CD4-positive, alpha-beta memory T cell (primary cell): Measurements from ENCODE around the gene LHFPL6. TPM values are rescaled to one million over a fixed set of nuclear protein-coding genes. Genes with fewer than 3 reads are reported as not detected.

Experiments
- CTCF ChIA-PET: fragments of 350-600 bp; sonication (Branson Sonifier 250); formaldehyde crosslinking; loops from one replicate; lab custom pipeline; 2021; ENCODE audit warnings: inconsistent platforms; ENCODE audit not compliant: partially characterized antibody; lab: Charles Lee
- POLR2A ChIA-PET: fragments of 350-600 bp; sonication (Branson Sonifier 250); formaldehyde crosslinking; loops from one replicate; lab custom pipeline; 2021; ENCODE audit not compliant: partially characterized antibody; lab: Charles Lee
- DNase-seq, 5 donors: peaks; one replicate each; pipeline versions ENCODE4 v3.0.0 to v3.0.0-alpha.2; 2020 to 2022; ENCODE audit warnings: mixed read lengths in 1 of 5
- H3K27ac ChIP-seq: one replicate; pipeline ENCODE4 v1.7.0; 2013; ENCODE audit warnings: low read depth, low read length
- H3K27me3 ChIP-seq: 2 replicates; pipeline ENCODE4 v1.7.0; 2013; ENCODE audit warnings: mild to moderate bottlenecking, low read length, moderate library complexity; ENCODE audit not compliant: insufficient read depth
- H3K36me3 ChIP-seq: 2 replicates; pipeline ENCODE4 v1.7.0; 2013; ENCODE audit warnings: mild to moderate bottlenecking, low read length, moderate library complexity; ENCODE audit not compliant: insufficient read depth
- H3K4me1 ChIP-seq: 2 replicates; pipeline ENCODE4 v1.7.0; 2013; ENCODE audit warnings: mild to moderate bottlenecking, low read length, moderate library complexity; ENCODE audit not compliant: insufficient read depth
- H3K4me3 ChIP-seq, 2 donors: one replicate each; pipeline ENCODE4 v1.7.0; 2013; ENCODE audit warnings: low read length in 2 of 2, mild to moderate bottlenecking in 1 of 2
- H3K9me3 ChIP-seq, 2 donors: one replicate each; pipeline ENCODE4 v1.7.0; 2013; ENCODE audit warnings: low read length in 2 of 2, control low read depth in 1 of 2; ENCODE audit not compliant: control insufficient read depth in 1 of 2
- H3K27ac Mint-ChIP-seq, 7 donors: one replicate each; pipeline ENCODE4 v1.8.0; 2020 to 2021; ENCODE audit warnings: mixed read lengths in 7 of 7, mild to moderate bottlenecking in 6 of 7, inconsistent platforms in 3 of 7, moderate library complexity in 3 of 7
- H3K27me3 Mint-ChIP-seq, 2 donors: one replicate each; pipeline ENCODE4 v1.8.0; 2020 to 2021; ENCODE audit warnings: mixed read lengths in 2 of 2
- H3K36me3 Mint-ChIP-seq, 2 donors: one replicate each; pipeline ENCODE4 v1.8.0; 2020 to 2021; ENCODE audit warnings: mixed read lengths in 2 of 2, inconsistent platforms in 1 of 2, mild to moderate bottlenecking in 1 of 2
- H3K4me1 Mint-ChIP-seq, 4 donors: one replicate each; pipeline ENCODE4 v1.8.0; 2020 to 2021; ENCODE audit warnings: mixed read lengths in 4 of 4, mild to moderate bottlenecking in 1 of 4
- H3K4me3 Mint-ChIP-seq, 8 donors: one replicate each; pipeline ENCODE4 v1.8.0; 2020 to 2021; ENCODE audit warnings: mixed read lengths in 8 of 8, mild to moderate bottlenecking in 7 of 8, moderate library complexity in 6 of 8, inconsistent platforms in 3 of 8
- H3K9me3 Mint-ChIP-seq, 8 donors: one replicate each; pipeline ENCODE4 v1.8.0; 2020 to 2021; ENCODE audit warnings: mixed read lengths in 8 of 8, mild to moderate bottlenecking in 5 of 8, inconsistent platforms in 3 of 8, moderate library complexity in 1 of 8
- intact Hi-C: fragments of 100-400 bp; cut with micrococcal nuclease; formaldehyde crosslinking; loops from one replicate; pipeline ENCODE4 v1.15.1; 2023
- polyA plus RNA-seq, 2 donors: library from polyadenylated mRNA; unstranded; fragments of 300-500 nt; fragmentation: Illumina TruSeq; gene quantifications; one replicate each; pipeline ENCODE4 v1.2.3, GENCODE V29; 2021
- total RNA-seq, 2 experiments: library from RNA; stranded (reverse); gene quantifications; one replicate each; pipeline ENCODE4 v1.2.3, GENCODE V29; 2021

LHFPL6 gene
- total and polyA plus RNA-seq, 4 experiments from 2014 or later = 0.16 TPM; not detected in 3

- Mint-ChIP-seq H3K36me3 (no peaks in the 10 kb centered on the region), H3K9me3 (peaks cover 0 to 2% (median 0%) of the 10 kb centered on the region in 8 donors), H3K27me3 (peaks cover 0 to 1% of the 10 kb centered on the region in 2 donors), H3K4me3 (no peak overlapping the region), H3K27ac (no peak overlapping the region), H3K4me1 (no peaks in the 10 kb centered on the region)
- H3K27me3 ChIP-seq = no peaks in the 10 kb centered on the region
- intact Hi-C loops = no loop called here
- H3K27ac ChIP-seq = no peak overlapping the region
- no peaks in the 10 kb centered on the region for H3K4me1 ChIP-seq
- H3K36me3 ChIP-seq = no peaks in the 10 kb centered on the region
- H3K4me3 ChIP-seq = no peak overlapping the region
- CTCF ChIA-PET = interaction anchor here (1.2 kb wide), 1 partner anchor 8 kb away, joined by 3 read pairs; no protein-coding TSS in a partner anchor
- no peak for DNase-seq
- POLR2A ChIA-PET = no interaction called here
- no peaks in the 10 kb centered on the region for H3K9me3 ChIP-seq
These were observed 199.9 kb downstream of the LHFPL6 start for GRCh38 chr13:39403106-39403505.

- H3K9me3 ChIP-seq = no peaks in the 10 kb centered on the region
These were observed 200.6 kb downstream of the LHFPL6 start for GRCh38 chr13:39402221-39402970.

GRCh38 chr13:39401756-39402155 lies 201.2 kb downstream of the LHFPL6 start:
- ChIA-PET POLR2A (no interaction called here), CTCF (no interaction called here)
- Histone ChIP-seq H3K4me1 (no peaks in the 10 kb centered on the region), H3K4me3 (no peak overlapping the region), H3K27ac (no peak overlapping the region), H3K27me3 (no peaks in the 10 kb centered on the region), H3K9me3 (no peaks in the 10 kb centered on the region), H3K36me3 (no peaks in the 10 kb centered on the region)
- intact Hi-C loops = no loop called here
- no peak for DNase-seq
- H3K27ac Mint-ChIP-seq = no peak overlapping the region
- H3K4me1 Mint-ChIP-seq = no peaks in the 10 kb centered on the region
- H3K9me3 Mint-ChIP-seq = peaks cover 0 to 2% (median 0%) of the 10 kb centered on the region in 8 donors
- peaks cover 0 to 4% of the 10 kb centered on the region in 2 donors for H3K27me3 Mint-ChIP-seq
- H3K36me3 Mint-ChIP-seq = no peaks in the 10 kb centered on the region
- H3K4me3 Mint-ChIP-seq = no peak overlapping the region

More at GRCh38 chr13:39402221-39402970, 200.6 kb downstream of the LHFPL6 start:
- no peaks in the 10 kb centered on the region for H3K36me3 ChIP-seq
- no peaks in the 10 kb centered on the region for H3K4me1 ChIP-seq
- POLR2A ChIA-PET = no interaction called here
- Mint-ChIP-seq H3K36me3 (no peaks in the 10 kb centered on the region), H3K9me3 (peaks cover 0 to 2% (median 0%) of the 10 kb centered on the region in 8 donors), H3K27me3 (peaks cover 0 to 4% of the 10 kb centered on the region in 2 donors), H3K4me3 (no peak overlapping the region), H3K4me1 (no peaks in the 10 kb centered on the region), H3K27ac (no peak overlapping the region)
- intact Hi-C loops = no loop called here
- H3K27me3 ChIP-seq = no peaks in the 10 kb centered on the region
- DNase-seq = no peak
- no peak overlapping the region for H3K27ac ChIP-seq
- no peak overlapping the region for H3K4me3 ChIP-seq
- CTCF ChIA-PET = interaction anchor here (1.2 kb wide), 1 partner anchor 9 kb away, joined by 3 read pairs; no protein-coding TSS in a partner anchor

- H3K4me3 ChIP-seq = no peak overlapping the region
- Mint-ChIP-seq H3K27ac (no peak overlapping the region), H3K4me3 (no peak overlapping the region), H3K9me3 (peaks cover 0 to 2% (median 0%) of the 10 kb centered on the region in 8 donors), H3K36me3 (no peaks in the 10 kb centered on the region), H3K4me1 (no peaks in the 10 kb centered on the region), H3K27me3 (peaks cover 0 to 6% of the 10 kb centered on the region in 2 donors)
- ChIA-PET POLR2A (no interaction called here), CTCF (no interaction called here)
- H3K9me3 ChIP-seq = no peaks in the 10 kb centered on the region
- H3K4me1 ChIP-seq = no peaks in the 10 kb centered on the region
- H3K27me3 ChIP-seq = no peaks in the 10 kb centered on the region
- H3K36me3 ChIP-seq = no peaks in the 10 kb centered on the region
- no peak overlapping the region for H3K27ac ChIP-seq
- no peak for DNase-seq
- intact Hi-C loops = no loop called here
These were observed 201.8 kb downstream of the LHFPL6 start for GRCh38 chr13:39401046-39401705.

- peaks cover 0 to 6% of the 10 kb centered on the region in 2 donors for H3K27me3 Mint-ChIP-seq
- H3K4me1 Mint-ChIP-seq = no peaks in the 10 kb centered on the region
- no peak overlapping the region for H3K4me3 Mint-ChIP-seq
- no peak overlapping the region for H3K27ac Mint-ChIP-seq
- H3K36me3 Mint-ChIP-seq = no peaks in the 10 kb centered on the region
- DNase-seq = no peak
- Histone ChIP-seq H3K4me1 (no peaks in the 10 kb centered on the region), H3K36me3 (no peaks in the 10 kb centered on the region), H3K27me3 (no peaks in the 10 kb centered on the region), H3K9me3 (no peaks in the 10 kb centered on the region), H3K4me3 (no peak overlapping the region), H3K27ac (no peak overlapping the region)
- intact Hi-C loops = no loop called here
- ChIA-PET POLR2A (no interaction called here), CTCF (no interaction called here)
- H3K9me3 Mint-ChIP-seq = peaks cover 0 to 2% (median 0%) of the 10 kb centered on the region in 8 donors
These were observed 203.9 kb downstream of the LHFPL6 start for GRCh38 chr13:39399102-39399501.

- Mint-ChIP-seq H3K4me1 (no peaks in the 10 kb centered on the region), H3K9me3 (peaks cover 0 to 2% (median 0%) of the 10 kb centered on the region in 8 donors), H3K36me3 (no peaks in the 10 kb centered on the region), H3K27ac (no peak overlapping the region), H3K4me3 (no peak overlapping the region), H3K27me3 (peaks cover 0 to 6% of the 10 kb centered on the region in 2 donors)
- Histone ChIP-seq H3K9me3 (no peaks in the 10 kb centered on the region), H3K27me3 (no peaks in the 10 kb centered on the region), H3K27ac (no peak overlapping the region), H3K4me3 (no peak overlapping the region), H3K36me3 (no peaks in the 10 kb centered on the region), H3K4me1 (no peaks in the 10 kb centered on the region)
- ChIA-PET POLR2A (no interaction called here), CTCF (no interaction called here)
- intact Hi-C loops = no loop called here
- no peak for DNase-seq
These were observed 205.1 kb downstream of the LHFPL6 start for GRCh38 chr13:39397896-39398265.

- no peak for DNase-seq
- Histone ChIP-seq H3K27me3 (no peaks in the 10 kb centered on the region), H3K27ac (no peak overlapping the region), H3K4me3 (no peak overlapping the region), H3K4me1 (no peaks in the 10 kb centered on the region), H3K9me3 (no peaks in the 10 kb centered on the region), H3K36me3 (no peaks in the 10 kb centered on the region)
- Mint-ChIP-seq H3K36me3 (no peaks in the 10 kb centered on the region), H3K4me1 (no peaks in the 10 kb centered on the region), H3K27me3 (peaks cover 0 to 6% of the 10 kb centered on the region in 2 donors), H3K27ac (no peak overlapping the region), H3K9me3 (peaks cover 0 to 2% (median 0%) of the 10 kb centered on the region in 8 donors), H3K4me3 (no peak overlapping the region)
- POLR2A ChIA-PET = no interaction called here
- CTCF ChIA-PET = no interaction called here
- intact Hi-C loops = no loop called here
These were observed 205.6 kb downstream of the LHFPL6 start for GRCh38 chr13:39397226-39397895.
